Measurements from ENCODE around the gene EXOC2.

DNA sequence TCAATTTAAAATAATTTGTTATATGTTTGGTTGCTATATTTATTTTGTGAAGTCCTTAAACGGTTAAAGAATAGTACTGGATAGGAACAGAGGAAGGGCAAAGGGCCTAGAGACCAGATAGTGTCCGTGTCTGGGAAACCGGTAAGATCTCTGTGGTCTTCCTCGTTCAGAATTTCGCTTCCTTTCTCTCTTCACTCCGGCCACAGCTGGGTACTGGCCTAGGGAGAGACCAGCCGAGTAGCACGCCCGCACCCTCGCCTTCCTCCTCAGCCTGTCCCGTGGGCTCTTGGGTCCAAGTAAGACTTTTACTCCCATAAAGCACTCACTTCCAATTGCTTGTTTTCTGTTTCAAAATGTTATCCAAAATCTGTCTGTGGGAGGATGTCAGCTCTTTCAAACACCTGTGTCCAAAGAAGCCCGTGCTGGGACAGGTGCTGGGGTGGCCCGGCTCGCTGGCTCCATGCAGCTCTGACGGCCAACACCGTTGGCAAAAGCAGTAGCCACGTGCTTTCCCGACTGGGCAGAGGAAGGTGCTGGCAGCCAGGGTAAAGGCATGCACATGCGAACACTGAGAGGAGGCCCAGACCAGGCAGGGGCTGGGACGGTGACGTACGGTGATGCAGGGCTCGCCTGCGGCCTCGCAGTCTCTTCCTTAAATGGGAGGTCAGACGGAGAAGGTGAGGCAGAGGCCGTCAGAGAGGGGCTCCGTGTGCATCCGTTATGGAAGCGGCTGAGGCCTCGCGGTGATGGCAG lies 189.2 kb downstream of the EXOC2 start:
- TF ChIP-seq, protein P1, sequence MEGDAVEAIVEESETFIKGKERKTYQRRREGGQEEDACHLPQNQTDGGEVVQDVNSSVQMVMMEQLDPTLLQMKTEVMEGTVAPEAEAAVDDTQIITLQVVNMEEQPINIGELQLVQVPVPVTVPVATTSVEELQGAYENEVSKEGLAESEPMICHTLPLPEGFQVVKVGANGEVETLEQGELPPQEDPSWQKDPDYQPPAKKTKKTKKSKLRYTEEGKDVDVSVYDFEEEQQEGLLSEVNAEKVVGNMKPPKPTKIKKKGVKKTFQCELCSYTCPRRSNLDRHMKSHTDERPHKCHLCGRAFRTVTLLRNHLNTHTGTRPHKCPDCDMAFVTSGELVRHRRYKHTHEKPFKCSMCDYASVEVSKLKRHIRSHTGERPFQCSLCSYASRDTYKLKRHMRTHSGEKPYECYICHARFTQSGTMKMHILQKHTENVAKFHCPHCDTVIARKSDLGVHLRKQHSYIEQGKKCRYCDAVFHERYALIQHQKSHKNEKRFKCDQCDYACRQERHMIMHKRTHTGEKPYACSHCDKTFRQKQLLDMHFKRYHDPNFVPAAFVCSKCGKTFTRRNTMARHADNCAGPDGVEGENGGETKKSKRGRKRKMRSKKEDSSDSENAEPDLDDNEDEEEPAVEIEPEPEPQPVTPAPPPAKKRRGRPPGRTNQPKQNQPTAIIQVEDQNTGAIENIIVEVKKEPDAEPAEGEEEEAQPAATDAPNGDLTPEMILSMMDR (IDR thresholded peaks at IDR 0.05) = no peak
- TF ChIP-seq POLR2AphosphoS5 (IDR thresholded peaks at IDR 0.05) = no peak
- no peak for TF ChIP-seq POLR2A (IDR thresholded peaks at IDR 0.05; ENCODE audit: low read depth)

All from esophagus muscularis mucosa (tissue), 3 donors.